Pancreas (tissue), 10 donors: ENCODE data around the gene SLU7. TPM values are rescaled to one million over a fixed set of nuclear protein-coding genes. Genes with fewer than 3 reads are reported as not detected.

Experiments used
- ATAC-seq, 4 donors: fragments of 200-7000 bp; cut with Tn5 transposase; one replicate each; pipeline versions ENCODE4 v1.8.0 to v1.9.1; 2020; ENCODE audit warnings: mild to moderate bottlenecking in 4 of 4, moderate library complexity in 4 of 4
- DNase-seq, 6 donors: peaks; one replicate each; pipeline ENCODE4 v3.0.0-alpha.2; 2020
- FAIRE-seq: peaks from 2 replicates; lab custom pipeline; 2012; peaks lifted over from hg19 to GRCh38; lab: Jason Lieb, UNC
- H3K27ac ChIP-seq, 4 donors: fragments of 200-600 bp; sonication (generic); 1 replicate in 3 of 4; 2 replicates in 1 of 4; pipeline versions ENCODE4 v1.5.0 to v1.8.0; 2020
- H3K27me3 ChIP-seq, 4 donors: fragments of 200-600 bp; one replicate each; pipeline ENCODE4 v1.8.0; 2021
- H3K36me3 ChIP-seq, 3 donors: fragments of 200-600 bp; sonication (generic) in 1 of 3; one replicate each; pipeline versions ENCODE4 v1.5.0 to v1.8.0; 2020 to 2021
- H3K4me1 ChIP-seq, 3 donors: fragments of 200-600 bp; one replicate each; pipeline ENCODE4 v1.8.0; 2021
- H3K4me3 ChIP-seq, 4 donors: fragments of 200-600 bp; sonication (generic) in 2 of 4; one replicate each; pipeline versions ENCODE4 v1.5.0 to v1.8.0; 2020 to 2021
- H3K9me3 ChIP-seq, 4 donors: fragments of 200-600 bp; one replicate each; pipeline ENCODE4 v1.8.0; 2021
- WGBS, 2 donors: extraction: QIAGEN DNeasy Blood & Tissue Kit; methylation state at CpG; one replicate each; pipeline ENCODE4 v1.1.7; 2013; 5-methylcytosine and 5-hydroxymethylcytosine counted together
- intact Hi-C, 3 donors: fragments of 100-400 bp; cut with DNase I; formaldehyde crosslinking; loops; one replicate each; pipeline versions ENCODE4 v1.11.1 to v1.14.2; 2022
- polyA plus RNA-seq, 2 donors: library from polyadenylated mRNA; stranded (reverse); fragments of 200-250 nt; gene quantifications; one replicate each; pipeline ENCODE4 v1.2.3, GENCODE V29; 2013
- total RNA-seq, 6 donors: library from RNA; stranded (reverse); fragmentation: NEBNext Ultra II Directional in 4 of 6; extraction: Animal tissue kit (Norgen Biotek cat#: 25700) in 4 of 6; gene quantifications; one replicate each; pipeline versions ENCODE4 v1.2.1 to v1.2.4, GENCODE V29; 2021 to 2023
- TF ChIP-seq, protein P1 (sequence below), 4 donors: fragments of 200-600 bp; sonication (generic) in 3 of 4; IDR thresholded peaks; one replicate each; pipeline versions ENCODE4 v1.5.0 to v1.8.0; 2021; ENCODE audit warnings: antibody characterized with exemption in 4 of 4
- donor health status: healthy with polysubstance abuse.
- donor health status: DM: no; HTN: no; CAD: no; lungs with moderate emphysema.
- donor health status: DM: no; HTN: no; CAD: no.
- donor health status: control.
- donor health status: control.
- donor health status: Bipolar disorder and iron deficiency.
- donor health status: DM: yes; HTN: yes; CAD: no.
- donor health status: DM: no; HTN: no; CAD: no.
- donor health status: DM: no; HTN: no; CAD: no.
- donor health status: DM: yes; HTN: yes; CAD: no.

SLU7 gene
- 10 to 100 TPM; 15.8 to 24.6 (median 20.6) TPM for total RNA-seq
- polyA plus RNA-seq, result 10 to 100 TPM; 12.3 to 21.2 TPM

GRCh38 chr5:160418561-160419457, at the start of gene SLU7:
Gene SLU7, minus strand, starts transcription at chr5:160419081. Its CDS starts 3,787 bp downstream, at chr5:160415294.
- intact Hi-C loops, result no loop called here
- FAIRE-seq (peak; percentile 70), DNase-seq (peak; percentile 93 to 96 (median 94)), ATAC-seq (peak; percentile 88 to 95 (median 94))
- Histone ChIP-seq H3K27ac (peak within 1 kb of the TSS; percentile 72 to 93 (median 86)), H3K36me3 (peaks cover 0 to 10% (median 0%) of the 10 kb centered on the region in 3 donors), H3K4me1 (peaks cover 6 to 24% (median 9%) of the 10 kb centered on the region in 3 donors), H3K4me3 (peak within 1 kb of the TSS; percentile 59 to 88 (median 68)), H3K9me3 (no peaks in the 10 kb centered on the region), H3K27me3 (no peaks in the 10 kb centered on the region)
- TF ChIP-seq, protein P1, sequence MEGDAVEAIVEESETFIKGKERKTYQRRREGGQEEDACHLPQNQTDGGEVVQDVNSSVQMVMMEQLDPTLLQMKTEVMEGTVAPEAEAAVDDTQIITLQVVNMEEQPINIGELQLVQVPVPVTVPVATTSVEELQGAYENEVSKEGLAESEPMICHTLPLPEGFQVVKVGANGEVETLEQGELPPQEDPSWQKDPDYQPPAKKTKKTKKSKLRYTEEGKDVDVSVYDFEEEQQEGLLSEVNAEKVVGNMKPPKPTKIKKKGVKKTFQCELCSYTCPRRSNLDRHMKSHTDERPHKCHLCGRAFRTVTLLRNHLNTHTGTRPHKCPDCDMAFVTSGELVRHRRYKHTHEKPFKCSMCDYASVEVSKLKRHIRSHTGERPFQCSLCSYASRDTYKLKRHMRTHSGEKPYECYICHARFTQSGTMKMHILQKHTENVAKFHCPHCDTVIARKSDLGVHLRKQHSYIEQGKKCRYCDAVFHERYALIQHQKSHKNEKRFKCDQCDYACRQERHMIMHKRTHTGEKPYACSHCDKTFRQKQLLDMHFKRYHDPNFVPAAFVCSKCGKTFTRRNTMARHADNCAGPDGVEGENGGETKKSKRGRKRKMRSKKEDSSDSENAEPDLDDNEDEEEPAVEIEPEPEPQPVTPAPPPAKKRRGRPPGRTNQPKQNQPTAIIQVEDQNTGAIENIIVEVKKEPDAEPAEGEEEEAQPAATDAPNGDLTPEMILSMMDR (IDR thresholded peaks at IDR 0.05), result no peak
- WGBS, 2 donors, result 1% methylated on average over 48 of the region's 48 CpGs

- Histone ChIP-seq H3K27ac (peak overlapping the region in 2 of 4 donors; percentile 59 to 65), H3K4me1 (peaks cover 4 to 42% (median 28%) of the 10 kb centered on the region in 3 donors), H3K4me3 (peak overlapping the region in 1 of 4 donors; percentile 46), H3K36me3 (no peaks in the 10 kb centered on the region), H3K9me3 (no peaks in the 10 kb centered on the region), H3K27me3 (no peaks in the 10 kb centered on the region)
- TF ChIP-seq, protein P1 (IDR thresholded peaks at IDR 0.05), result no peak
- FAIRE-seq, result no peak
- intact Hi-C loops, result no loop called here
- no peak for ATAC-seq
- no peak for DNase-seq
- WGBS, 2 donors, result 35 to 44% methylated on average over 3 of the region's 3 CpGs
Observed at GRCh38 chr5:160468363-160468975, 49.6 kb upstream of the SLU7 start.

DNA sequence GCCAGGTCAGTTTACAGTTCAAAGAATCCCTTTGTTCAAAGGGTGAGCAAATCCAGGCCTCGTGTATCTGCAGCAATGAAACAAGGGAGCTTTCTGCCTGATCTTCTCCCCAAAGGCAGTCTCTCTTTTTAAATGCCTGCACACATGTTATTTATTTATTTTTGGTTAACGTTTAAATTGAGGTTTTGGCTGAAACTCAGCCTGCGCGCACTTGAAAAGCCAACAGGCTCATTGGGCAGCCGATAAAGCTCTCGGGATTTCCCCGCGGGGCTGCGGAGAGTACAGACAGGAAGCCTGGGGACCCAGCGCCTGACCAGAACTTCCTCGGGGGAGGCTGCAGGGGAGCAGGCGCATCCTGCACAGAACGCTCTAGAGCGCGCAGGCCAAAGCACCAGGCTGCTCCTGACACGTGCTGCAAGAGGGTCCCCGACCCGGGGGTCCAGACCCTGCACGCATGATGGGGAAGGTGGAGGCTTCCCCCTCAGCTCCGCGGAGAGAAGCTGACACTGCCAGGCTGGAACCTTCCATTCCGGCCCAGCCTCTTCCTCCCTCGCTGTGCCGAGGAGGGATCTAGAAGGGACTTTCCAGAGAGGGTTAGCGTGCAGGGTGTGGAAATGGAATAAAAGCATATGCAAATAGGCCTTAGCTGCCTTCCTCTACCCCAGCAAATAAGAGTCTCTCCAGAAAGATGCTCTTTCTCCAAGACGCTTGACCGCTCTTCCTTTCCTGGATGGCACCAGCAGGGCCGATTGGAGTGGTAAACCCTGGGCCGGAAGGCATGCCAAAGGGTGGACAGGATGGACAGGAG, 48.9 kb upstream of the SLU7 start:
- TF ChIP-seq, protein P1 (IDR thresholded peaks at IDR 0.05), result no peak
- peak overlapping the region in 3 of 4 donors; percentile 7 to 65 (median 59) for H3K27ac ChIP-seq
- peak overlapping the region in 3 of 4 donors; percentile 18 to 46 (median 27) for H3K4me3 ChIP-seq
- DNase-seq, result peak; percentile 62 to 88 (median 78)
- ATAC-seq, result peak; percentile 75 to 93 (median 90)
- no peak for FAIRE-seq
- intact Hi-C loops, result no loop called here
- H3K9me3 ChIP-seq, result no peaks in the 10 kb centered on the region
- no peaks in the 10 kb centered on the region for H3K27me3 ChIP-seq
- WGBS, 2 donors, result 8 to 10% methylated on average over 29 of the region's 29 CpGs
- H3K36me3 ChIP-seq, result no peaks in the 10 kb centered on the region
- H3K4me1 ChIP-seq, result peaks cover 4 to 42% (median 28%) of the 10 kb centered on the region in 3 donors

DNA sequence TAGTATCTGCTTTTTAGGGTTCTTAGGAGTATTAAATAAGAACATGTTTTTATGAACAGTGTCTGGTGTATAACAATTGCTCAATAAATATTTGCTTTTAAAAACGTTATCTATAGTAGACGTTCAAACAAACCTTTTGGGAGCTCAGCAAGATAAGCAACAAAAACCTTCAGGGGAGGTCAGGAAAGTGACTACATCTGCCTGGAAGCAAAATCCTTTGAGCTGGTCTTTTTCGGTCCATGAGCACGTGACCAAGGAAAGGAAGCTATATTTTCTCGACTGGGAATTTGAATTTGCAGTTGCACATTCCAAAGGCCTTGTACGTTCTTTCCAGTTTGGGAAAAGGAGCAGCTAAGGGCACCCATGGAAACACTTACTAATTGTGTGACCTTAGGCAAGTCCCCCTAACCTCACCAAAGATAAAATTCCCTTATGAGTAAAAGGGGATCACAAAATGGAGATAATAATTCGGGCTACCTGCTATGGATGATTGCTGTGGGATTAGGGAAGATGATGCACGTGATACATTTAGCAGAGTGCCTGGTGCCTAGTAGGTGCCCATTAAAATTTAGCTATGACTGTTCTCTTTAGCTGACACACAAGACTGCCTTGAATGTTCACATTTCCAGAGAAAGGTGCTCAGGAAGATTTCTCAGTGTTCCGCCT, 48.1 kb upstream of the SLU7 start:
- H3K4me3 ChIP-seq, result peak overlapping the region in 1 of 4 donors; percentile 46
- no peak for FAIRE-seq
- peaks cover 4 to 42% (median 28%) of the 10 kb centered on the region in 3 donors for H3K4me1 ChIP-seq
- intact Hi-C loops, result no loop called here
- H3K27me3 ChIP-seq, result no peaks in the 10 kb centered on the region
- H3K36me3 ChIP-seq, result no peaks in the 10 kb centered on the region
- peak in 1 of 6 donors; percentile 28 for DNase-seq
- peak; percentile 40 to 65 (median 50) for ATAC-seq
- H3K27ac ChIP-seq, result peak overlapping the region in 3 of 4 donors; percentile 7 to 65 (median 59)
- 13 to 14% methylated on average over 9 of the region's 9 CpGs for WGBS, 2 donors
- no peaks in the 10 kb centered on the region for H3K9me3 ChIP-seq
- TF ChIP-seq, protein P1 (IDR thresholded peaks at IDR 0.05), result no peak
